Amygdala (tissue), 56 donors: ENCODE data around the gene WDR37.
A peak's percentile ranks its signal among the peaks of the same experiment; 100 is the strongest.
"Not testable (repeated sequence)": the region's sequence is repeated elsewhere in the genome, so short reads cannot be mapped to it uniquely, and the experiment has no call there.

Source experiments
- DNase-seq, 56 donors: peaks; one replicate each; lab custom pipeline; 2025; lab: John Stamatoyannopoulos, UW

The WDR37 gene

DNA sequence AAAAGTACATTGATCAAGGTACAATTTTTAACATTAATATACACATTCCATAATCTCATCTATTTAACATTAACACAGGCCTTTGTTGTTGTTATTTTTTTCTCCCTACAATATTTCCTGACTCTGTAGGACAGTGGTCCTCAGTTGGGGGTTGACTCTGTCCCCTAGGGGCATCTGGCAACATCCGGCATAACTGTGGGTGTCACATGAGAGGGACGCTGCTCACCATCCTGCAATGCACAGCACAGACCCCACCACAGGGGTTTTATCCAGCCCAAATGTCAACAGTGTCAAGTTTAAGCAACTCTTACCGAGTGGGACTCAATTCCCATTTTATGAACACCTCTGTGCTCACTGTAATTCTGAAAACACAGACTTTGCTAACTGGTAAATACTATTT is 16.1 kb upstream of the WDR37 start:
- DNase-seq = no peak

DNA sequence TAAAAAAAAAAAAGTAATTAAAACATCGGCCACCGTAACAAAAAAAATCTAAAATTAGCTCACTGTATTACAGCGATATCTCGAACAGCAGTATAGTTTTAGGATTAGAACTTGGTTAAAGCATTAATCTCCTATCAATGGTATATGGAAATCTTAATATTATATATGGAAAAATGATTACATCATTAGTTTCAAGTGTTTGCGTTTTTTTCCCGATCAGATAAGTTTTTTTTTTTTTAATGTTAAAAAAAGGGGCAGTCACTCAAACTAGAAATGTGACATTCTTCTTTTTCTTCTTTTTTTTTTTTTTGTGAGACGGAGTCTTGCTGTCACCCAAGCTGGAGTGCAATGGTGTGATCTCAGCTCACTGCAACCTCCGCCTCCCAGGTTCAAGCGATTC is 14.7 kb upstream of the WDR37 start:
- DNase-seq = no peak

DNA sequence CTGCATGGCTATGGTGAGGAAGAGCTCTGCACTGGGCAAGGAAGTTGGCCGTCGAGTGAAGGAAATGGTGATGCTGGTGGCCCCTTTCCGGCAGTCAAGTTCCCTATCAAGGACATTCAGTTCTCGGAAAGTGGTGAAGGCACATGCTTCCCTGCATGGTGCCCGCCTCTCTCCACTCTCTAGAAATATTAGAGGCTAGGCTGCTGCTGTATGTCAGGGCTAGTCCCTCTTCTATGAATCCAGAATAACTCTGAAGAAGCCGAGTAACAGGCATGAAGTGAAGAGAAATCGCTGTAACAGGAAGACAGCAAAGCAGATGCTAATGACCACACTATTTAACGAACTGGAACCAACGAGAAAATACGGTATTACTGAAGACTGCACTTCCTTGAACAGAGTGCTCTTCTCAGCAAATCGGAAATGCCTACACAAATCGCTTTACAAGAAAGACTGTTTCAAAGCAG is 12.6 kb upstream of the WDR37 start:
- peak in 4 of 56 donors; percentile 10 to 20 (median 12) for DNase-seq

DNA sequence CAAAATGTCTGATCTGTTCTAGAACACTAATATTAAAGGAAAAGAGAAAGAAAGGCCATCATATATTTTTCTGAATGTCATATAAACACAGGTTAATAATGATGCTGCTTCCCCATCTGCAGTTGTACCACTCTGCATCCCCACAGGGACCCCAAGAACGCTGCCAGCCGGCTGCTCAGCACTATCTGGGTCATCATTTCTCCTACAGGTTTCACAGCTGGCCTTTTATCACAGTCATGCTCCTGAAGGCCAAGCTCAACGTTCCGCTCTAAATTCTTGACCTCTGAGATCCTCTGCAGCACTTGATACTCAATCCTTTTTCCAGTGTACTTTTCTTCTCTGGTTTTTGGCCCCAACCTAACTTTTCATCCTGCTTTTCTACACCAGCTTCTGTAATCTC is 12.0 kb upstream of the WDR37 start:
- no peak for DNase-seq

DNA sequence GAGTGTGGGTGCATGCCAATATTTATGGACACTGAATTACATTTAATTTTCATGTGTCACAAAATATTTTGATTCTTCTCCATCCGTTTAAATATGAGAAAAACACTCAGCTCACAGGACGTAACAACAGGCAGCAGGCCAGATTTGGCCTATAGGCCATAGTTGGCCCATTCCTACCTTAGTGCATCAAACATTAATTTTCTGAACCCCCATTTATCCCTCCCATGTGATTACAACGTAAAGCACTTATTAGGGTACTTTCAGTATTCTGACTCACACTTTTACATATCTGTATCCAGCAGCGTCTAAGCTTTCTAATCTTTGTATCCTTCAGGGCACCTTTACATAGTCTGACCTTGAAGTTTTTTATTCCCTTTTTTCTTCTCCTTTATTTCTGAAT is 11.2 kb upstream of the WDR37 start:
- DNase-seq = no peak

DNA sequence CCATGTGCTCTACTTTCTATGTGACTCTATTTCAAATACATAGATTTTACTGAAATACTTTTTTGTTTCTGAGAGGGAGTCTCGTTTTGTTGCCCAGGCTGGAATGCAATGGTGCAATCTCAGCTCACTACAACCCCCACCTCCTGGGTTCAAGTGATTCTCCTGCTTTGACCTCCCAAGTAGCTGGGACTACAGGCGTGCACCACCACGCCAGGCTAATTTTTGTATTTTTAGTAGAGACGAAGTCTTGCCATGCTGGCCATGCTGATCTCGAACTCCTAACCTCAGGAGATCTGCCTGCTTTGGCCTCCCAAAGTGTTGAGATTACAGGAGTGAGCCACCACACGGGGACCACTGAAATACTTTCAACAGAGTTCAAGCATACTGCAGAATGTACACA is 10.8 kb upstream of the WDR37 start:
- DNase-seq = no peak

DNA sequence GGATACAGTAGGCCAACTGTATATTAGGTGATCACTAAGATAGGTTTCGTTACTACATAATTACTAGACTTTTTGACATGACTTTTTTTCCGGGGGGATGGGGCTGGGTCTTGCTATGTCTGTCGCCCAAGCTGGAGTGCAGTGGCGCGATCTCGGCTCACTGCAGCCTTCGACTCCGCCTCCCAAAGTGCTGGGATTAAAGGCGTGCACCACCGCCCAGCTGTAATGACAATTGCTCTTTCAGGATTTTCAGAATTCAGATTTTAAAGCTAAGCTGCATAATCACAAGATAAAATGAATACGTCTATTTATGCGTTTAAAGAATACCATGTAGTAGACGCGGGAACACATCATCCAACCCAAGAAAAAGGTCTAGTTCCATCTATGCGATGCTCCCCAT is 8.2 kb upstream of the WDR37 start:
- no peak for DNase-seq

DNA sequence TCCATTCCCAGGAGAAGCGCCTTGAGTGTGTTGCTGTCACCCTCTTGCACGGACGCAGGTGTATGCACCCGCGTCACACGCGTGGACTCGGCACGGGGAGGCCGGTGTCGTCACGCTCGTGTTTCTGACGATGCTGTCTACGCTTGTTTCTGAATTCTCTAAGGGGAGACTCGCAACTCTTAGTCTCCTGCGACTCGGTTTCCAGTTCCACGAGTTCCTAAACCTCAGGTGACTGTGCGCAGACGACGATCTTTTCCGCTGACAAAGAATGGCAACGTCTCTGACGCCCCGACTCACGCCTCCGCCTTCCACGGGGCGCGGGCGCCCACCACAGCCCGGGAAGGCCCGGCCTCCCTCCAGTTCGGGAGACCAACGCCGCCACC is 7.8 kb upstream of the WDR37 start:
- DNase-seq = peak in 15 of 56 donors; percentile 38 to 76 (median 61)

DNA sequence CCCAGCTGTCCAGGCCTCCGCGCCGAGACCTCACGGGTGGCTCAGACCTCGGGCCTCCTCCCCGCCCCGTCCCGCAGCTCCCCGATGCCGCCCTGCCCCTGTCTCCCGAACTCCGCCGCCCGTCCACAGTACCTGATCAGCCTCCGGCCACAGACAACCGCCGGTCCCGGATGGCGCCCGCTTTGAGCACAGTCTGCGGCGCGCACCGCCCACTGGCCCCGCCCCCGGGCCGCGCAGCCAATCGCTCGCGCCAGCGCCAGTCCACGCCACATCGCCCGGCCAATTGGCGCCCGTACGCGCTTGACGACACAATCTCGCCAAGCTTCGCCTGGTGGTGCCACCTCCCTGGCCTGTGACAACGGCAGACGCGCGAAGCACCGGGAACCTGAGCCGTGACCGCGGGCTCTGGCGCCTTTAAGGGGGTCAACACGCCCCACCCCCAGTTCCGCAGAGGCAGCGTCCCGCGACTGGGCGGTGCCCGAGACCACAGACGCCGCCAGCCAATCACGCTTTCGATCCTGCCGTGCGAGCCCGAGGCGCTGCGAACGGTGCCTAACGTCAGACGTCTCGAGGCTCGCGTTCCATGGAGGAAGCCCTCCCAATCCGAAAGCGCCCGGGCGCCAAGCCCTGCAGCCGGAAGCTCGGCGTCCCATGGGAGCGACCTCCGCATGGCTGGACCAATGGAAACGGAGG is 7.3 kb upstream of the WDR37 start, which contains the start of gene IDI1:
TSS of gene IDI1 (minus strand) at position 388 of the 693 bp plus-strand sequence. CDS start at position 272, 116 bp downstream.
- peak; percentile 81 to 100 (median 98) for DNase-seq

DNA sequence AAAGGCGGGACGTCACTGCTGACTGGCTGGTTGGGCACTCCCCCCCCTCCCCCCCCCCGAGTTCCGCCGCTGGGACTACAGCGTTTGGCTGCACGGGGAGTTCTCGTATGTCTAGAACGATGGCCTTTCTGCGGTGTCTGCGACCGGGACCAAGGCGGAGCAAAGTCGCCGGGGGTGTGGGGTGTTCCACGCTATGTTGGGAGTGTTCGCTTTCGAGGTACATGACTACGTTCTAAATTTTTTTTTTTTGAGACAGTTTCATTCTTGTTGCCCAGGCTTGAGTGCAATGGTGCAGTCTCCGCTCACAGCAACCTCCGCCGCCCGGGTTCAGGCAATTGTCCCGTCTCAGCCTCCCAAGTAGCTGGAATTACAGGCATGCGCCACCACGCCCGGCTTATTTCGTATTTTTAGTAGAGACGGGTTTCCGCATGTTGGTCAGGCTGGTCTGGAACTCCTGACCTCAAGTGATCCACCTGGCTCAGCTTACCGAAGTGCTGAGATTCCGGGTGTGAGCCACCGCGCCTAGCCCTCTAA is 6.7 kb upstream of the WDR37 start:
- DNase-seq = no peak

DNA sequence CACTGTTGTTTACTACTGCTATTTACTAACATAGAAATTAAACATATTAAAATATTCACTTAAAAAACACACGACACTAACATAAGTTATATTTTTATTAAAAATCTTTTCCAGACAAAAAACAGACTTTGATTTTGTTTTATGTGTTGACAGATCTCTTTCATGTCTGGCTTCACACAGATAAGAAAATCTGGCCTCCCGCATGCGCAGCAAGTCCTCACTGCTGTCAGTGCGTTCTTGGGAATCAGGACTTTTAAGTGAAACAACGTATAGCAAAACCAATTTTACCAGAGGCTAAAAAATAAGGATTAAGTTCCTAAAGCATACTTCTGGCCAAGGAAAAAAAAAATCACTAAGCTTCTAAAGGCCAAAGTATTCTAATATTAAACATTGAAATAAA is 6.0 kb upstream of the WDR37 start:
- DNase-seq = peak in 1 of 56 donors; percentile 11

DNA sequence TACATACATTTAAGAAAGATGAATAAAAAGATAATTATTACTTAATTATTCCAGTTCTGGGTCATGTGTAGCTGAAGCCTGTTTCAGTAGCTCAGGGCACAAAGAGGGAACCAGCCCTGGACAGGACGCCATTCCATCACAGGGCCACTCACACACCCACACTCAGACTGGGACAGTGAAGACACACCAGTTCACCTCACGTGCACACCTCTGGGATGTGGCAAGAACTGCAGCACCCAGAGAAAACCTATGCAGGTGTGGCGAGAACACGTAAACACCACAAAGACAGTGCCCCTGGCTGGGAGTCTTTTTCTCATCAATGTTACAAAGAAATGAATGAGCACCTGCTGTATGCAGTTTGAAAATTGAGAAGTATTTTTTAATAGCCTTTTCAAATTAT is 5.6 kb upstream of the WDR37 start:
- no peak for DNase-seq

DNA sequence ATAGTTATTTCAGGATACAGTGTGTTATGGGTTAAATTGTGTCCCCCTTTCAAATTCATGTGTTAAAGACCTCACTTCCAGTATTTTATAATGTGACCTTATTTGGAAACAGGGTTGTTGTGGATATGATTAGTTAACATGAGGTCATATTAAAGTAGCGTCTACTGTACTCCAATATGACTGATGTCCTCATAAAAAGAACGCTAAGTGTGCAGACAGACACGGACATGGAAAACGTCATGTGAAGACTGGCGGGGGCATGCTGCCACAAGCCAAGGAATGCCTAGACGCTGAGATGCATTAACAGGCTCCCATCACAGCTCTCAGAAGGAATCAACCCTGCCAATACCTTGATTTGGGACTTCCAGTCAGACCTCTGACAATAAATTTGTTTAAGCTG is 1.5 kb upstream of the WDR37 start:
- DNase-seq = no peak

DNA sequence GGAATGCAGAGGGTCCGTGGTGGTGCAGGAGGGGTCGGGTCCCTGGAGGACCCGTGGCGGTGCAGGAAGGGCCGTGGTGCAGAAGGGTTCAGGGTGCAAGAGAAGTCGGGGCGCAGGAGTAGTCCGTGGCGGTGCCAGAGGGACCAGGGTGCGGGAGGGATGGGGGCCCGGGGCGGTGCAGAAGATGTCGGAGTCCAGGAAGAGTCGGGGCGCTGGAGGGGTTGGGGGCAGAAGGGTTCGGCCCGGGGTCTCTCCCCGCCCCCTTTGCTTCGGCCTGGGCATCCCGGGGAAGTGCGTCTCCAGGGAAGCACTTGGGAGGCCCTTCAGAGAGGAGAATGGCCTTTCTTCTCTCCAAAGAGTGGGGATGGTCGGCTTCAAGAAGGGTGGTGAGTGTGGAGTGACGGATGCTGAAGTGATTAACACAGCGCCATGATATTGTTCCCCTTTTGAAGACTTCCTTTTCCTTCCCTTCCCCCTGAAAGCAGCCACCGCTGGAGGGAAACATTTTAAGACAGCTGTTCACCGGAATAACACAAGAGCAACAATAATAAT is 997 bp downstream of the WDR37 start:
- DNase-seq = no peak

DNA sequence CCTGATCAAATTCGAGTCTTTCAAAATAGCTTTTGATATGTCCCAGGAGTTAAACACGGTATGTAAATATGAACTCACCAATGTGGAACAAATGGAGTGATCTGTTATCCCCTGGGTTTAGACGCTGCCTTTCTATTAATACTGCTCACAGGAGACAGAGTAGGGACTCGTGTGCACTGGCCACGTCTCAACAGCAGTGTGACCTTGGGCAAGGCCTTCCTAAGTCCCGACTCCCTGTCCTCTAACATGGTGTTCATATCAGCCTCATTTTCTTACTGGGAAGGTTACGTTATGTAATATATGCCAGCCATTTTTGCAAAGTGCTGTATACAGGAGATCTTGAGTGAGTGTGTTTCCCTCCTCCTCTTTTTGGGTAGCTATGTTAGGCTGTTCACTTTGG is 1.8 kb downstream of the WDR37 start:
- no peak for DNase-seq

DNA sequence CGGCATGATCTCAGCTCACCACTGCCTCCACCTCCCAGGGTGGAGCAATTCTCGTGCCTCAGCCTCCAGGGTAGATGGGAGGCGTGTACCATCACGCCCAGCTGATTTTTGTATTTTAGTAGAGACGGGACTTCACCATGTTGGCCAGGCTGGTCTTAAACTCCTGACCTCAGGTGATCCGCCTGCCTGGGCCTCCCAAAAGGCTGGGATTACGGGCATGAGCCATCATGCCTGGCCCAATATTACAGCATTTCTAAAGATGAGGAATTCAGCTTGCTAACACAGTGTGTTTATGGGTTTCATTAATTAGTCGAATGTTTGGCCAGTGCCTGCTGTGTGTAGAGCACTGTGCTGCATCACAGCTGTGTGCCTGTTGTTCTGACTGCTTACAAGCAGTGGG is 3.7 kb downstream of the WDR37 start:
- no peak for DNase-seq

DNA sequence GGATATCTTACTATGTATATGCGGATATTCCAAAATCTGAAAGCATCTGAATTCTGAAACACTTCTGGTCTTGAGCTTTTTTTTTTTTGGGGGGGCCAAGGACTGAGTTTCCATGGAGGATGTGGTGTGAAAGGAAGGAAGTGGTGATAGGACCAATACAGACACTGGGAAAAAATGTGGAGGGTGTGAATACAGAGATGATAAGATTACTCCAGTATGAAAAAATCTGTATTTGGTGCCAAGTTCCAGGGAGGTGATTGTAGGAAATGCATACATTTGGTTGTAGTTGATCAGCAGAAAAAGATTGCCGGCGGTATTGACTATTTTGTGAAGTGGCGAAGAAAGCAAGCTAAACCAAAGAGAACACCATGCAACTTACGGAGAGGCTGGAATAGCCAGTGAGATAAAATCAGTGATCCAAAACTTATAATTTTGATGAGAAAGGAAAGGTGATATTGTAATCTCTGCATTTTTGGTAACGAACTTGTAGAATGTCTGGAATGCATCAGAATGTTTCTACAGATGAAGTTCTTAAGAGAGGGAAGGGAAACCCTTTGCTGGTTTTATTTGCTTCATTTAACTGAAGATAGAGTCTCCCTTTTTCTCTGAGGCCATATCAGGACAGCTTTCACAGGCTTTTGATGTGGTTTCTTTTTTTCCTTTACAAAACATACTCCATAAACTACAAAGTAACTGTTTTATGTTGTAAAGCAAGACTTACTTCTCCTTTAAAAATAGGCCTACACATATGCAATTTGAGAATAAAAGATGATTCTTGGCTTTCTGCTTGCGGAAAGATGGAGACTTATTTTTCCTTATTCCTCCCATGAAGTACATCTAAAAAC is 6.0 kb downstream of the WDR37 start:
- DNase-seq = no peak

DNA sequence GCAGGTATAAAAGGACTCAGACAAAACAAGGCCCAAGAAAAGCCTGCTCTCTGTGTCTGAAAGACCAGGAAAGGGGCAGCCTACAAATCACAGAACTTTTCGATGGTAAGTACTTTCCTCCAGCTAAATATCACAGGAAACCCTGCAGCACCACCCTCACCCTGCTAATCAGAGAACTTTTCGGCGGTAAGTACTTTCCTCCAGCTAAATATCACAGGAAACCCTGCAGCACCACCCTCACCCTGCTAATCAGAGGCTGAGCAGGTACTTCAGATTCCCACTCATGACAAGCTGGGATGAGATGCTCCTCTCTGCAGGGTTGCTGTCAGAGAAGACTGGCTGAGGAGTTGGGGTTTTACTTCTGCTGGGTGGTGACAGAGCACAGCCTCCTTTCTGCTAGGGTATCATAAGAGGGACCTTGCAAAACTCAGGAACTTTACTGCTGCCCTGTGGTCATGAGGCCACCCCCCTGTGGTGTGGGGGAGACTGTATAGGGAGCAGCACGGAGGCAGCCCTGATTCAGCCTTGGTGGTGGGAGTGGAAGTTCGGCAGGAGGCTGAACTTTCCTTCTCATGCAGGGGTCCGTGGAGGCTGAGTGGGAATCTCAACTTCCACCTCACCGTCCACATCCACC is 7.2 kb downstream of the WDR37 start:
- DNase-seq = no peak

DNA sequence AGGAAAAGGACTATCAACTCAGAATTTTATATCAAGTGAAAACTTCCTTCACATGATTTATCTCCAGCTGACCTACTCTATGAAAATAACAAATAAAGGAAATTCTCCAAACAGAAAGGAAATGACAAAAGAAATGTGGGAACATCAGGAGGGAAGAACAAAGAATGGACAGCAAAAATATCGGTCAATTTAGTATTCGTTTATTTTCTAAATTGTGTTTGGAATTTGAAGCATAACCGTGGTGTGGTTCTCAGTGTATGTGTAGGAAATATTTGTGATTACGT is 8.7 kb downstream of the WDR37 start:
- no peak for DNase-seq

DNA sequence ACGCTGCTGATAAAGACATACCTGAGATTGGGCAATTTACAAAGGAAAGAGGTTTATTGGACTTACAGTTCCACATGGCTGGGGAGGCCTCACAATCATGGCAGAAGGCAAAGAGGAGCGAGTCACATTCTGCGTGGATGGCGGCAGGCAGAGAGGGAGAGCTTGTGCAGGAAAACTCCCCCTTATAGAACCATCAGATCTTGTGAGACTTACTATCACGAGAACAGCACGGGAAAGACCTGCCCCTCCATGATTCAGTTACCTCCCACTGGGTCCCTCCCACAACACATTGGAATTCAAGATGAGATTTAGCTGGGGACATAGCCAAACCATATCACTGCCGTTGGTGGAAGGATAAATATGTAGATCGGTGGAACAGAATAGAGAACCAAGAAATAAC is 10.5 kb downstream of the WDR37 start:
- not testable (repeated sequence) for DNase-seq
